ENCODE results near the gene STRADB.

DNA sequence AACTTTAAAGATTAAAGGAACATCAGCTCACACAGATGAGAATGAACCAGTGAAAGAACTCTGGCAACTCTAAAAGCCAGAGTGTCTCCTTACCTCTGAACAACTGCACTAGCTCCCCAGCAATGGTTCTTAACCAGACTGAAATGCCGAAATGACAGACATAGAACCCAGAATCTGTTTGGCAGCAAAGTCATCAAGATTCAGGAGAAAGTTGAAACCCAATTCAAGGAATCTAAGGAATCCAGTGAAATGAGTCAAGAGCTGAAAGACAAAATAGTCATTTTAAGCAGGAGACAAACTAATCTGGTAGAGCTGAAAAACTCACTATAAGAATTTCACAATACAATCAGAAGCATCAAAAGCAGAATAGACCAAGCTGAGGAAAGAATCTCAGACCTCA is 72.0 kb downstream of the STRADB start:
- TF ChIP-seq, protein P1, sequence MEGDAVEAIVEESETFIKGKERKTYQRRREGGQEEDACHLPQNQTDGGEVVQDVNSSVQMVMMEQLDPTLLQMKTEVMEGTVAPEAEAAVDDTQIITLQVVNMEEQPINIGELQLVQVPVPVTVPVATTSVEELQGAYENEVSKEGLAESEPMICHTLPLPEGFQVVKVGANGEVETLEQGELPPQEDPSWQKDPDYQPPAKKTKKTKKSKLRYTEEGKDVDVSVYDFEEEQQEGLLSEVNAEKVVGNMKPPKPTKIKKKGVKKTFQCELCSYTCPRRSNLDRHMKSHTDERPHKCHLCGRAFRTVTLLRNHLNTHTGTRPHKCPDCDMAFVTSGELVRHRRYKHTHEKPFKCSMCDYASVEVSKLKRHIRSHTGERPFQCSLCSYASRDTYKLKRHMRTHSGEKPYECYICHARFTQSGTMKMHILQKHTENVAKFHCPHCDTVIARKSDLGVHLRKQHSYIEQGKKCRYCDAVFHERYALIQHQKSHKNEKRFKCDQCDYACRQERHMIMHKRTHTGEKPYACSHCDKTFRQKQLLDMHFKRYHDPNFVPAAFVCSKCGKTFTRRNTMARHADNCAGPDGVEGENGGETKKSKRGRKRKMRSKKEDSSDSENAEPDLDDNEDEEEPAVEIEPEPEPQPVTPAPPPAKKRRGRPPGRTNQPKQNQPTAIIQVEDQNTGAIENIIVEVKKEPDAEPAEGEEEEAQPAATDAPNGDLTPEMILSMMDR (IDR thresholded peaks at IDR 0.05; ENCODE audit: low read depth, low read length, missing input control) = no peak
- no peak for TF ChIP-seq YY1 (IDR thresholded peaks at IDR 0.05)
- TF ChIP-seq FOXA1 (IDR thresholded peaks at IDR 0.05) = no peak
- TF ChIP-seq TAF1 (conservative IDR thresholded peaks at IDR 0.05) = no peak
- TF ChIP-seq RXRA (IDR thresholded peaks at IDR 0.05) = no peak
